Kidney glomerular epithelial cell (primary cell): Measurements from ENCODE around the gene HBP1.
"Not testable (repeated sequence)": the region's sequence is repeated elsewhere in the genome, so short reads cannot be mapped to it uniquely, and the experiment has no call there.

Experiments used
- DNase-seq: peaks from one replicate; lab custom pipeline; 2025; lab: John Stamatoyannopoulos, UW

HBP1 gene

GRCh38 chr7:107230334-107230733, 61.5 kb downstream of the HBP1 start:
- DNase-seq: no peak

- no peak for DNase-seq
Observed at GRCh38 chr7:107232568-107233090, 63.8 kb downstream of the HBP1 start.

- no peak for DNase-seq
Observed at GRCh38 chr7:107233174-107233573, 64.4 kb downstream of the HBP1 start.

- DNase-seq: no peak
Observed at GRCh38 chr7:107233981-107234380, 65.2 kb downstream of the HBP1 start.

- no peak for DNase-seq
Observed at GRCh38 chr7:107234436-107234835, 65.6 kb downstream of the HBP1 start.

GRCh38 chr7:107236862-107237261, 68.1 kb downstream of the HBP1 start:
- no peak for DNase-seq

- no peak for DNase-seq
Observed at GRCh38 chr7:107237451-107237850, 68.6 kb downstream of the HBP1 start.

- DNase-seq: no peak
Observed at GRCh38 chr7:107242267-107242666, 73.5 kb downstream of the HBP1 start.

- DNase-seq: no peak
Observed at GRCh38 chr7:107244613-107245012, 75.8 kb downstream of the HBP1 start.

GRCh38 chr7:107246836-107247235, 78.0 kb downstream of the HBP1 start:
- DNase-seq: not testable (repeated sequence)

- no peak for DNase-seq
Observed at GRCh38 chr7:107248551-107249316, 79.9 kb downstream of the HBP1 start.

GRCh38 chr7:107251963-107252362, 83.2 kb downstream of the HBP1 start:
- no peak for DNase-seq
